ENCODE results near the gene RILPL1. TPM values are rescaled to one million over a fixed set of nuclear protein-coding genes. Genes with fewer than 3 reads are reported as not detected.
"Not testable (repeated sequence)": the region's sequence is repeated elsewhere in the genome, so short reads cannot be mapped to it uniquely, and the experiment has no call there.

RILPL1 gene
- polyA plus RNA-seq, 2 donors, result 5.6 to 7.3 TPM

DNA sequence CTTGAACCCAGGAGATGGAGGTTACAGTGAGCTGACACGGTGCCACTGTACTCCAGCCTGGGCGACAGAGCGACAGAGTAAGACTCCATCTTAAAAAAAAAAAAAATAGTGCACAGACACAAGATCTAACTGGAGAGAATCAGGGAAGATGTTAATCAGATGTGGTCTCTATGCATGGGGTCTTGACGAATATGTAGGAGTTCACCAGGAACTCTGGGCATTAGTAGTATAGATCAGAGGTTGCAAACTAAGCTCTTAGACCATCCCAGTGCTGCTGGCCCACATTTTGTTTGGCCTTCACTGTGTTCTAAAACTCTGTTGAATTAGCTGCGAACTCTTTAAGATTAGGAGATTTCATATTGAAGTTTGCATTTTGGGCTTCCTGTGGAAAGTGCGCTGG is 43.9 kb downstream of the RILPL1 start:
- H3K36me3 ChIP-seq (ENCODE audit: control insufficient read depth in 2 of 2, insufficient read depth in 2 of 2, low read length in 1 of 2), result peaks cover 0 to 2% of the 10 kb centered on the region in 2 donors
- no peaks in the 10 kb centered on the region for H3K27me3 ChIP-seq (ENCODE audit: control insufficient read depth in 1 of 2, insufficient read depth in 2 of 2, low read length in 2 of 2)
- H3K9me3 ChIP-seq (ENCODE audit: control insufficient read depth in 2 of 2, insufficient read depth in 1 of 2, low read depth in 1 of 2, low read length in 1 of 2), result no peaks in the 10 kb centered on the region
- H3K27ac ChIP-seq (ENCODE audit: low read depth in 2 of 2, low read length in 1 of 2), result no peak overlapping the region
- WGBS, 2 donors, result 96 to 98% methylated on average over 6 of the region's 6 CpGs
- no peaks in the 10 kb centered on the region for H3K4me1 ChIP-seq (ENCODE audit: control insufficient read depth in 2 of 2, insufficient read depth in 2 of 2, low read length in 1 of 2)
- no peak overlapping the region for H3K4me3 ChIP-seq (ENCODE audit: low read depth in 1 of 2, low read length in 2 of 2)

GRCh38 chr12:123488539-123489230 is 44.8 kb downstream of the RILPL1 start:
- Histone ChIP-seq H3K27me3 (ENCODE audit: control insufficient read depth in 1 of 2, insufficient read depth in 2 of 2, low read length in 2 of 2) (no peaks in the 10 kb centered on the region), H3K9me3 (ENCODE audit: control insufficient read depth in 2 of 2, insufficient read depth in 1 of 2, low read depth in 1 of 2, low read length in 1 of 2) (no peaks in the 10 kb centered on the region), H3K36me3 (ENCODE audit: control insufficient read depth in 2 of 2, insufficient read depth in 2 of 2, low read length in 1 of 2) (peaks cover 0 to 2% of the 10 kb centered on the region in 2 donors), H3K4me1 (ENCODE audit: control insufficient read depth in 2 of 2, insufficient read depth in 2 of 2, low read length in 1 of 2) (no peaks in the 10 kb centered on the region), H3K27ac (ENCODE audit: low read depth in 2 of 2, low read length in 1 of 2) (no peak overlapping the region), H3K4me3 (ENCODE audit: low read depth in 1 of 2, low read length in 2 of 2) (no peak overlapping the region)
- 84% methylated on average over 20 of the region's 20 CpGs for WGBS, 2 donors

DNA sequence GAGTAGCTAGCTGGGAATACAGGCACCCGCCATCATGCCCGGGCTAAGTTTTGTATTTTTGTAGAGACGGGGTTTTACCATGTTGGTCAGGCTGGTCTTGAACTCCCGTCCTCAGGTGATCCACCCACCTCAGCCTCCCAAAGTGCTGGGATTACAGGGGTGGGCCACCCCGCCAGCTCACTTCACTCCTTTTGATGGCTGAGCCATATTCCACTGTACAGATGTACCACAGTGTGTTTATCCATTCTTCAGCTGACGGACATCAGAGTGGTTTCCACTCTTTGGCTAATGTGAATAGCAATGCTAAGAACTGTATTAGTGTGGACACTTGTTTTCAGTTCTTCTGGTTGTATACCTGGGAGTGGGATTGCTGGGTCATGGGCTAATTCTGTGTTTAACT is 46.1 kb downstream of the RILPL1 start:
- no peaks in the 10 kb centered on the region for H3K9me3 ChIP-seq (ENCODE audit: control insufficient read depth in 2 of 2, insufficient read depth in 1 of 2, low read depth in 1 of 2, low read length in 1 of 2)
- WGBS, 2 donors, result 97 to 98% methylated on average over 6 of the region's 6 CpGs
- no peaks in the 10 kb centered on the region for H3K27me3 ChIP-seq (ENCODE audit: control insufficient read depth in 1 of 2, insufficient read depth in 2 of 2, low read length in 2 of 2)
- H3K4me1 ChIP-seq (ENCODE audit: control insufficient read depth in 2 of 2, insufficient read depth in 2 of 2, low read length in 1 of 2), result no peaks in the 10 kb centered on the region
- no peak overlapping the region for H3K4me3 ChIP-seq (ENCODE audit: low read depth in 1 of 2, low read length in 2 of 2)
- peaks cover 0 to 2% of the 10 kb centered on the region in 2 donors for H3K36me3 ChIP-seq (ENCODE audit: control insufficient read depth in 2 of 2, insufficient read depth in 2 of 2, low read length in 1 of 2)
- H3K27ac ChIP-seq (ENCODE audit: low read depth in 2 of 2, low read length in 1 of 2), result no peak overlapping the region

DNA sequence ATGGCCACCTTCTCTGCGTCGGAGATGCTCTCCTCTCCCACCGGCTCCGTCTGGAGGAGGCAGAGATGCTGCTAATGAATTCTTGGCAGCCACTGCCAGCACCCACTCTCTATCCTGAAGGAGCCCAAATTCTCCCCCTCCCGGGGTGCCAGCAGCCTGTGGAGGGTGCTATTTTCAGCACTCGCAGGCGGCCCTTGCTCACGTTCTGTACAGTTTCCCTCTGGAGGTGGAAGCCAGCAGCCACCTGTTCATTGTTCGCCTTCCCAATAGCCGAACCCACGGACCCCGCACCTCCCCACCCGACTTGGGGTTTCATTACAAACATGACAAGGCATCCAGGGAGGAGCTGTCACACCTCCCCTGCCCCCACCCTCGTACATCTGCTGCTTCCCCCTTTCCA is 47.8 kb downstream of the RILPL1 start:
- no peak overlapping the region for H3K27ac ChIP-seq (ENCODE audit: low read depth in 2 of 2, low read length in 1 of 2)
- H3K4me1 ChIP-seq (ENCODE audit: control insufficient read depth in 2 of 2, insufficient read depth in 2 of 2, low read length in 1 of 2), result no peaks in the 10 kb centered on the region
- H3K36me3 ChIP-seq (ENCODE audit: control insufficient read depth in 2 of 2, insufficient read depth in 2 of 2, low read length in 1 of 2), result no peaks in the 10 kb centered on the region
- no peak overlapping the region for H3K4me3 ChIP-seq (ENCODE audit: low read depth in 1 of 2, low read length in 2 of 2)
- H3K27me3 ChIP-seq (ENCODE audit: control insufficient read depth in 1 of 2, insufficient read depth in 2 of 2, low read length in 2 of 2), result no peaks in the 10 kb centered on the region
- WGBS, 2 donors, result 82 to 83% methylated on average over 14 of the region's 14 CpGs
- no peaks in the 10 kb centered on the region for H3K9me3 ChIP-seq (ENCODE audit: control insufficient read depth in 2 of 2, insufficient read depth in 1 of 2, low read depth in 1 of 2, low read length in 1 of 2)

- Histone ChIP-seq H3K4me1 (ENCODE audit: control insufficient read depth in 2 of 2, insufficient read depth in 2 of 2, low read length in 1 of 2) (no peaks in the 10 kb centered on the region), H3K4me3 (ENCODE audit: low read depth in 1 of 2, low read length in 2 of 2) (no peak overlapping the region), H3K27ac (ENCODE audit: low read depth in 2 of 2, low read length in 1 of 2) (no peak overlapping the region), H3K9me3 (ENCODE audit: control insufficient read depth in 2 of 2, insufficient read depth in 1 of 2, low read depth in 1 of 2, low read length in 1 of 2) (no peaks in the 10 kb centered on the region), H3K27me3 (ENCODE audit: control insufficient read depth in 1 of 2, insufficient read depth in 2 of 2, low read length in 2 of 2) (no peaks in the 10 kb centered on the region), H3K36me3 (ENCODE audit: control insufficient read depth in 2 of 2, insufficient read depth in 2 of 2, low read length in 1 of 2) (no peaks in the 10 kb centered on the region)
- 79 to 83% methylated on average over 18 of the region's 18 CpGs for WGBS, 2 donors
Observed at GRCh38 chr12:123483602-123484248, 49.8 kb downstream of the RILPL1 start.

DNA sequence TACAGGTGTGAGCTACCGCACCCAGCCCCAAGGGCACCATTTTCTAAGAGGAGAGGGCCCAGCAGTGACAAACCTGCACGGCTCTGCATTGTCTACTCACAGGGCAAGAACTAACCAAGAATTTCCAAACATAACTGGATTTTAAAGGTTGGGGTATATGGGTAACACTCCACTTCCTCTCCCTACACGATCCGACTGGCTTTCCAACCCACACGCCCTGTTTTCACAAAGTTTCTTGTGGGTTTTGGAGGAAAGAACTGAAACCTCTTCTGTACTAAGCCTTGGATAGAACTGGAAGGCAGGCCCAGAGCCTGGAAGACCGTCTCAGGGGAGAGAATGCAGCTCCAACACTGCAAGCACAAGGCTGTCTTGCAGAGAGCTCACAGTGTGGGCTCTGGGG is 50.6 kb downstream of the RILPL1 start:
- no peak overlapping the region for H3K27ac ChIP-seq (ENCODE audit: low read depth in 2 of 2, low read length in 1 of 2)
- H3K9me3 ChIP-seq (ENCODE audit: control insufficient read depth in 2 of 2, insufficient read depth in 1 of 2, low read depth in 1 of 2, low read length in 1 of 2), result no peaks in the 10 kb centered on the region
- H3K4me3 ChIP-seq (ENCODE audit: low read depth in 1 of 2, low read length in 2 of 2), result no peak overlapping the region
- H3K4me1 ChIP-seq (ENCODE audit: control insufficient read depth in 2 of 2, insufficient read depth in 2 of 2, low read length in 1 of 2), result no peaks in the 10 kb centered on the region
- WGBS, 2 donors, result 70 to 73% methylated on average over 6 of the region's 6 CpGs
- no peaks in the 10 kb centered on the region for H3K27me3 ChIP-seq (ENCODE audit: control insufficient read depth in 1 of 2, insufficient read depth in 2 of 2, low read length in 2 of 2)
- no peaks in the 10 kb centered on the region for H3K36me3 ChIP-seq (ENCODE audit: control insufficient read depth in 2 of 2, insufficient read depth in 2 of 2, low read length in 1 of 2)

DNA sequence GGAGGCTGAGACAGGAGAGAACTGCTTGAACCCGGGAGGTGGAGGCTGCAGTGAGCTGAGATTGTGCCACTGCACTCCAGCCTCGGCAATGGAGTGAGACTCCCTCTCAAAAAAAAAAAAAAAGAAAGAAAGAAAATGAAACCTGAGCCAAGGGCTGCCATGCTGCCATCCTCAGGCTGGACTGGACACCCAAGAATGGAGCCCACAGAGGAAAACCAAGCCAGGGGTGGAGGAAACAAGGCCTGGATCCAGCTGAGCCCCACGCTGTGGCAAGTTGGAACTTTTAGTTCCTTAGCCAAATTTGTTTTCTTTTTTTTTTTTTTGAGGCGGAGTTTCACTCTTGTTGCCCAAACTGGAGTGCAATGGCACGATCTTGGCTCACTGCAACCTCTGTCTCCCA is 52.3 kb downstream of the RILPL1 start:
- H3K9me3 ChIP-seq (ENCODE audit: control insufficient read depth in 2 of 2, insufficient read depth in 1 of 2, low read depth in 1 of 2, low read length in 1 of 2); H3K27me3 ChIP-seq (ENCODE audit: control insufficient read depth in 1 of 2, insufficient read depth in 2 of 2, low read length in 2 of 2); H3K4me3 ChIP-seq (ENCODE audit: low read depth in 1 of 2, low read length in 2 of 2); H3K27ac ChIP-seq (ENCODE audit: low read depth in 2 of 2, low read length in 1 of 2); H3K36me3 ChIP-seq (ENCODE audit: control insufficient read depth in 2 of 2, insufficient read depth in 2 of 2, low read length in 1 of 2); H3K4me1 ChIP-seq (ENCODE audit: control insufficient read depth in 2 of 2, insufficient read depth in 2 of 2, low read length in 1 of 2): not testable (repeated sequence)
- 94 to 96% methylated on average over 5 of the region's 5 CpGs for WGBS, 2 donors

GRCh38 chr12:123479442-123480180 is 53.9 kb downstream of the RILPL1 start:
- 79 to 80% methylated on average over 14 of the region's 14 CpGs for WGBS, 2 donors
- H3K36me3 ChIP-seq (ENCODE audit: control insufficient read depth in 2 of 2, insufficient read depth in 2 of 2, low read length in 1 of 2), result peaks cover 0 to 2% of the 10 kb centered on the region in 2 donors
- no peak overlapping the region for H3K4me3 ChIP-seq (ENCODE audit: low read depth in 1 of 2, low read length in 2 of 2)
- no peaks in the 10 kb centered on the region for H3K9me3 ChIP-seq (ENCODE audit: control insufficient read depth in 2 of 2, insufficient read depth in 1 of 2, low read depth in 1 of 2, low read length in 1 of 2)
- H3K4me1 ChIP-seq (ENCODE audit: control insufficient read depth in 2 of 2, insufficient read depth in 2 of 2, low read length in 1 of 2), result no peaks in the 10 kb centered on the region
- H3K27me3 ChIP-seq (ENCODE audit: control insufficient read depth in 1 of 2, insufficient read depth in 2 of 2, low read length in 2 of 2), result no peaks in the 10 kb centered on the region
- no peak overlapping the region for H3K27ac ChIP-seq (ENCODE audit: low read depth in 2 of 2, low read length in 1 of 2)

DNA sequence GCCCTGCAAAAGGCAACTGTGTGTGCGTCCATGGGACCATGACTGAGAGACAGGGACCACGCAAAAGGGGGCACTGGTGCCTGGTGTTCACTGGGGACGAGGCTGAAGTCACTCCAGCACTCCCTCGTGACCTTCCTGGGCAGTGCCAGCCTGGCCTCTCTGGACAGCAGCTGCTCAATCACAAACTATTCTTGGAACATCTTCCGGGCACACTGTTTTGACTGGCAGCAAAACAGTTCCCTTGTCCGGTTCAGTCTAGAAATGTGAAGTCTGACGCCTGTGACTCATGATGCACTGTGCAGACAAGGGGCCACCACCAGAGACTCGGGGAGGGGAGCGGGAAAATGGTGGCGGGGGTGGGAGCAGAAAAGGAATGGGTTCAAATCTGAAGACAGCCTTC is 54.8 kb downstream of the RILPL1 start:
- no peaks in the 10 kb centered on the region for H3K9me3 ChIP-seq (ENCODE audit: control insufficient read depth in 2 of 2, insufficient read depth in 1 of 2, low read depth in 1 of 2, low read length in 1 of 2)
- H3K27me3 ChIP-seq (ENCODE audit: control insufficient read depth in 1 of 2, insufficient read depth in 2 of 2, low read length in 2 of 2), result no peaks in the 10 kb centered on the region
- no peaks in the 10 kb centered on the region for H3K4me1 ChIP-seq (ENCODE audit: control insufficient read depth in 2 of 2, insufficient read depth in 2 of 2, low read length in 1 of 2)
- 81 to 87% methylated on average over 10 of the region's 10 CpGs for WGBS, 2 donors
- no peak overlapping the region for H3K4me3 ChIP-seq (ENCODE audit: low read depth in 1 of 2, low read length in 2 of 2)
- peaks cover 0 to 2% of the 10 kb centered on the region in 2 donors for H3K36me3 ChIP-seq (ENCODE audit: control insufficient read depth in 2 of 2, insufficient read depth in 2 of 2, low read length in 1 of 2)
- no peak overlapping the region for H3K27ac ChIP-seq (ENCODE audit: low read depth in 2 of 2, low read length in 1 of 2)

Measured in esophagus (tissue), 2 donors.